SIG-M5 treated with dmso at 0.1 percent for 504 hours (cell line): ENCODE results near the gene FTH1.

Source experiments
- DNase-seq: peaks from one replicate; lab custom pipeline; 2025; ENCODE audit not compliant: unreplicated experiment; lab: John Stamatoyannopoulos, UW

FTH1 gene

GRCh38 chr11:61949169-61950034, 18.0 kb downstream of the FTH1 start:
- peak; percentile 88 for DNase-seq

GRCh38 chr11:61948505-61948904, 18.9 kb downstream of the FTH1 start:
- DNase-seq: no peak

- peak; percentile 67 for DNase-seq
These were observed 19.8 kb downstream of the FTH1 start for GRCh38 chr11:61947486-61948210.

- DNase-seq: no peak
These were observed 20.5 kb downstream of the FTH1 start for GRCh38 chr11:61946894-61947293.

- DNase-seq: no peak
These were observed 22.2 kb downstream of the FTH1 start for GRCh38 chr11:61945191-61945590.

- DNase-seq: no peak
These were observed 27.0 kb downstream of the FTH1 start for GRCh38 chr11:61940466-61940865.

- no peak for DNase-seq
These were observed 31.6 kb downstream of the FTH1 start for GRCh38 chr11:61935861-61936260.

- no peak for DNase-seq
These were observed 36.5 kb downstream of the FTH1 start for GRCh38 chr11:61930933-61931332.

- DNase-seq: no peak
These were observed 38.8 kb downstream of the FTH1 start for GRCh38 chr11:61928606-61929005.

- DNase-seq: no peak
These were observed 39.9 kb downstream of the FTH1 start for GRCh38 chr11:61927501-61927900.

- no peak for DNase-seq
These were observed 41.2 kb downstream of the FTH1 start for GRCh38 chr11:61926235-61926634.

GRCh38 chr11:61925736-61926135, 41.7 kb downstream of the FTH1 start:
- DNase-seq: no peak

- no peak for DNase-seq
These were observed 43.4 kb downstream of the FTH1 start for GRCh38 chr11:61924064-61924455.

- DNase-seq: no peak
These were observed 44.0 kb downstream of the FTH1 start for GRCh38 chr11:61923166-61924063.

- DNase-seq: peak; percentile 39
These were observed 44.9 kb downstream of the FTH1 start for GRCh38 chr11:61922539-61922938.

- DNase-seq: no peak
These were observed 46.0 kb downstream of the FTH1 start for GRCh38 chr11:61921446-61921845.

GRCh38 chr11:61919705-61920631, 47.5 kb downstream of the FTH1 start:
- no peak for DNase-seq

- DNase-seq: no peak
These were observed 48.3 kb downstream of the FTH1 start for GRCh38 chr11:61918938-61919704.

GRCh38 chr11:61918251-61918937, 49.0 kb downstream of the FTH1 start:
- DNase-seq: no peak
